Measurements from ENCODE around the gene ANKIB1.
"Not testable (repeated sequence)": the region's sequence is repeated elsewhere in the genome, so short reads cannot be mapped to it uniquely, and the experiment has no call there.

Gene ANKIB1

DNA sequence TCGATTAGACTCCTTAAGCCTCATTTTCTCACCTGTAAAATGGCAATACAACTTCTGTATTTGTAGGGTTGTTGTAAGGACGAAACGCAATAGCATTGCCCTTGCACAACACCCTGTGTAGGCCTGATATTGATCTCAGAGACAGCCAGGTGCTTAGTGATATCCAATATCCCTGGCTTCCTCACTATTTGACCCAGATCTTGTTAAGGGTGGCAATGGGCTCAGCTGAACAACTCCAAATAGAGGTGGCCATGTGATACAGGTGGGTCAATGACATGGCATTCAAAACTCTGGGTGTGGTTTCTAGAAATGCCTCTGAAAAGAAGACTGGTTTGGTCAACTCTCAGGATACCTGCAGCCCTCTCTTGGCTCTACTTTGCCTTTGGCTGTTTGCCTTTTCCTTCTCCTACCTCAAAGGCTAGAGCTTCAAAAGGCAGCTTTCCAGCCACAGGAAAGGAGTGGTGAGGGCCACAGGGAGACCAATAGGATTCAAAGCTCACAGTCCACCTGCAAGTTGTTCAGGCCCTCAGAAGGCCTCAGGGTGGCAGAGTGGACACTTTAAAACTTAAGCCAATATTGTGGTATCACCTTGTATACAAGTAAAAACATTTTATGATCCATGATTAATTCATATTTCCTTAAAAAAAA lies 186.6 kb downstream of the ANKIB1 start:
- Mint-ChIP-seq H3K4me3 (no peak overlapping the region), H3K36me3 (no peaks in the 10 kb centered on the region), H3K9me3 (no peaks in the 10 kb centered on the region)

DNA sequence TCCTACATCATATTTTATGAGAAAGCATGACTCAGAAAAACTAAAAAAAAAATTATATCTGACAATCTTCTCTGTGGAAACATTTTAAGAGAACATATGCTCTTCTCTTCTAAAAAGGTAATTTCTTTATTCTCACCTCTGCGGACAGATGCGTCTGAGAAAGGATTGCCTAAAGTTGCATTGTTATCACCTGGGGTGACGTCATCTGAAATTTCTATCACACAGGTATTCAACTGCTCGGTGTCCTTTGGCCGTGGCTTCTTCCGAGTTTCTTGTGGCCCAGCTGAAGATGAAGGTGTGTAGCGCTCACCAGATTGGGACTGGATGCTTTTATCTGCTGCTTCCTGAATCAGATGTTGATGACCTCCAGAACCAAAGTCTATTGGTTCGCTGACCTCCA lies 187.2 kb downstream of the ANKIB1 start:
- Mint-ChIP-seq H3K27ac (no peak overlapping the region), H3K36me3 (no peaks in the 10 kb centered on the region), H3K27me3 (no peaks in the 10 kb centered on the region), H3K4me3 (no peak overlapping the region), H3K9me3 (no peaks in the 10 kb centered on the region), H3K4me1 (no peaks in the 10 kb centered on the region)

More for the DNA sequence above, 186.6 kb downstream of the ANKIB1 start:
- no peaks in the 10 kb centered on the region for H3K27me3 Mint-ChIP-seq
- H3K27ac Mint-ChIP-seq = no peak overlapping the region
- no peaks in the 10 kb centered on the region for H3K4me1 Mint-ChIP-seq

DNA sequence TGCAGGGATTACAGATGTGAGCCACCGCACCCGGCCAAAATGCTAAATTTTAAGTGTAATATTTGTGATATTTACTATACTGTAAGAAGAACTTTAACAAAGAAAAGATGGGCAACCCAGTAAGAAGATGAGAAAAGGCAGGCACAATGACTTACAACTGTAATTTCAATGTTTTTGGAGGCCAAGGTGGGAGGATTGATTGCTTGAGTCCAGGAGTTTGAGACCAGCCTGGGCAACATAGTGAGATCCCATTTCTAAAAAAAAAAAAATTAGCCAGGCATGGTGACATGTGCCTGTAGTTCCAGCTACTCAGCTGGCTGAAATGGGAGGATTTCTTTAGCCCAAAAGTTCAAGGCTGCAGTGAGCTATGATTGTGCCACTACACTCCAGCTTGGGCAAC lies 189.8 kb downstream of the ANKIB1 start:
- no peaks in the 10 kb centered on the region for H3K9me3 Mint-ChIP-seq
- no peak overlapping the region for H3K27ac Mint-ChIP-seq
- H3K27me3 Mint-ChIP-seq = no peaks in the 10 kb centered on the region
- no peak overlapping the region for H3K4me3 Mint-ChIP-seq
- H3K36me3 Mint-ChIP-seq = no peaks in the 10 kb centered on the region
- no peaks in the 10 kb centered on the region for H3K4me1 Mint-ChIP-seq

DNA sequence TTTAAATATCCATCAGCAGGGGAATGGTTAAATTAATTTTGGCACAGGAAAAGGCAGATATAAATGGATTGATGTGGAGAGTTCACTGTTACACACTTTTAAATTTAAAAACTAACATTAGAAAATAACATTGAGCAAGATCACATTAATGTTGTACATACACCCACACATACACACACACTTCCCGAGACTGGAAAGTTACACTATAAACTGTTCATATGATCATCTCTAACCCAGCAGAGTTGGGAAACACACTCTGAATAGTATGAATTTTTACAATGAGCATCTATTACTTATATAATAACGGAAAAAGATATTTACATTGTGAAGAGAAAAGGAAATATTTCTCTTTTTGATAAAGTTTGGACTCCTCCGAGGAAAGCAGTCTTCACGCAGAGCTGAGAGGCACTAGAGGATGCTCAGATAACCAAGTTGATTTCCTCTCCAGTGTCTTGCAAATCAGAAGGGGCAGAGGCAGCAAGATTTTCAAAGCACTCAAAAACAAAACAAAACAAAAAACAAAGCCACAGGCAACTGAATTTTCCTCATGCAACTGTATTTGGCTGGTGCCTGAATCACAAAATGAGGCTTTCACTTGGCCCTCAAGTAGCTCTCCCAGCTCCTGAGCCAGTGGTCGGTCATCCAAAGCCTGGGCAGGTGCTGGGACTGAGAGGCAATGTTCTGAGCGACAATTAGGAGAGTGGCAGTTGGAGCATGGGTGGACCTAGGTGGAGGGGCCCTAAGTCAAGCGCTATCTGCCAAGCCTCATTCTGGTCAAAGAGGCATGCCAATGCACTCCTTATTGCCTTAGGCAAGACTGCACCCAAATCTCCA lies 191.1 kb downstream of the ANKIB1 start:
- Mint-ChIP-seq H3K4me3 (no peak overlapping the region), H3K4me1 (no peaks in the 10 kb centered on the region), H3K27ac (no peak overlapping the region), H3K9me3 (no peaks in the 10 kb centered on the region), H3K27me3 (no peaks in the 10 kb centered on the region), H3K36me3 (no peaks in the 10 kb centered on the region)

DNA sequence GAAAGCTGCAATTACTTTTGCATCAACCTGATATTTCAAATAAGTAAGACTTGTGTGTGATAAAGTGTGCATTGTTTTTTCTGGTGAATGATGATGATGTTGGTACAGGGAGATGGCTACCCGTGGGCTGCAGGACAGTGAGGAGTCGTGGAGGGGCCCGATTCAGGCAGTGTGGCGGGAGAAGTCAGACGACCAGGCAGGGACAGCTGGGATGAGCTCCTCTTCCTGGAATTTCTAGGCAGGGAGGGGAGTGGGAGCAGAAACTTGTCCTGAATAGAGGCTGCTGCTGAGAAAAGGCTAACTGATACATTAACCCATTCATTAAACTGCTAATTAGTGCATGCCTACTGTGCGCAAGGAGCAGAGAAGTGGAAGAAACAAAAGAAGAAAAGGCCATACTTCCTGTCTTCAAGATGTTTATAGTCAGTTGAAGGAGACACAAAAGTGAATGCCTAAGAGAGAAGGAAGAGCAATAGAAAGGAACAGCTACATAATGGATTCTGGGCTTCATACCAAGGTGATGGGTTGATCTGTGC lies 192.2 kb downstream of the ANKIB1 start:
- Mint-ChIP-seq H3K4me1 (no peaks in the 10 kb centered on the region), H3K4me3 (no peak overlapping the region), H3K27me3 (no peaks in the 10 kb centered on the region), H3K27ac (no peak overlapping the region), H3K9me3 (no peaks in the 10 kb centered on the region), H3K36me3 (no peaks in the 10 kb centered on the region)

DNA sequence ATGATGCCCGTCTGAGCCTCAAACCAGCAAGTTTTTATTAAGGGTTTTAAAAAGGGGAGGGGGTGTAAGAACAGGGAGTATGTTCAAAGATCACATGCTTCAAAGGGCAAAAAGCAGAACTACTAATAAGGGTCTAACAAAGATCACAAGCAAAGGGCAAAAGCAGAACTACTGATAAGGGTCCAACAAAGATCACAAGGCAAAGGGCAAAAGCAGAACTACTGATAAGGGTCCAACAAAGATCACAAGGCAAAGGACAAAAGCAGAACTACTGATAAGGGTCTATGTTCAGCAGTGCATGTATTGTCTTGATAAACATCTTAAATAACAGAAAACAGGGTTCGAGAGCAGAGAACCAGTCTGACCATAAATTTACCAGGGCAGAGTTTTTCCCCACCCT lies 196.9 kb downstream of the ANKIB1 start:
- H3K36me3 Mint-ChIP-seq, H3K4me3 Mint-ChIP-seq, H3K9me3 Mint-ChIP-seq, H3K27me3 Mint-ChIP-seq: not testable (repeated sequence)
- Mint-ChIP-seq H3K27ac (peak overlapping the region; percentile 10), H3K4me1 (peaks cover 17% of the 10 kb centered on the region)

DNA sequence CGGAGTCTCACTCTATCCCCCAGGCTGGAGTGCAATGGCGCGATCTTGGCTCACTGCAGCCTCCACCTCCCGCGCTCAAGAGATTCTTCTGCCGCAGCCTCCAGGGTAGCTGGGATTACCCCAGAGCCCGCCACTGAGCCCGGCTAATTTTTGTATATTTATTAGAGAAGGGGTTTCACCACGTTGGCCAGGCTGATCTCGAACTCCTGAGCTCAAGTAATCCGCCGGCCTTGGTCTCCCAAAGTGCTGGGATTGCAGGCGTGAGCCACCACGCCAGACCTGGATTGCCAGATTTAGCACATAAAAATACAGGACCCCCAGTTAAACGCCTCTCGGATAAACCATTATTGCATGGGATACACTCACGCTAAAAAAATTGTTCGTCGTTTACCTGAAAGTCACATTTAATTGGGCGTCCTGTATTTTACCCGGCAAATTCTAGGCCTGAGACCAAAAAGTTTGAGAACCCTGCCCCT lies 201.1 kb downstream of the ANKIB1 start:
- no peaks in the 10 kb centered on the region for H3K36me3 Mint-ChIP-seq
- no peaks in the 10 kb centered on the region for H3K9me3 Mint-ChIP-seq
- H3K4me3 Mint-ChIP-seq = peak overlapping the region; percentile 87
- H3K27ac Mint-ChIP-seq = peak overlapping the region; percentile 96
- H3K4me1 Mint-ChIP-seq = peaks cover 22% of the 10 kb centered on the region
- H3K27me3 Mint-ChIP-seq = no peaks in the 10 kb centered on the region

DNA sequence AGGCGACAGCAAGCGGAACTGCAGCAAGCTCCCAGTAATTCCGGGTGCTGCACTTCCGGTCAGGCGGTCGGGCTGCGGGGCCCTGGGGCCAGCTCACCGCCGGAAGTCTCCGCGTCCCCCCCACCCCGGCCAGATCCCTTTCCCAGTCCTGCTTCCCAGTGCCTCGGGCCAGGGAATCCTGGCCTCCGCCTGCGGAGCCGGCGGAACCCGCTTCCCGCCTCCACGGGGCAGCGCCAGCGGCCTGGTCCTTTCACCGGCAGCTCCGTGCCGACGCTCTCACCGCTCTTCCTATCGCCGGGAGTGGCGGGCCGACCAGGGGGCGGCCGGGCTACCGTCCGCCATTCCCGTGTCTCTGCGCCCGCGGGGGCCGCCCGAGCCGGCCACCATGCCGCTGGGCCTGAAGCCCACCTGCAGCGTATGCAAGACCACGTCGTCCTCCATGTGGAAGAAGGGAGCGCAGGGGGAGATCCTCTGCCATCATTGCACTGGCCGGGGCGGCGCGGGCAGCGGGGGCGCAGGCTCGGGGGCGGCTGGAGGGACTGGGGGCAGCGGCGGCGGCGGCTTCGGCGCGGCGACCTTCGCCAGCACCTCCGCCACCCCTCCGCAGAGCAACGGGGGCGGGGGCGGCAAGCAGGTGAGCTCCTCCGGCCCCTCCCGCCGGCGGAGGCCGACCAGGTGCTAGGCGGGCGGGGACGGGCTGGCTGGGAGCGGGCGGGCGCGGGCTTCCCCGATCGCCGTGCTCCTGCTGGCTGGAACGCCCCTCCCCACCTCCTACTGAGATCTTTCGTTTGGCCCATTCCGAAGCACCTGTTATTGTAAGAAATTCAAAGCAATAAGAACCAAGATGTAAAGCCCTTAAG lies 201.8 kb downstream of the ANKIB1 start, which contains the start of gene GATAD1:
GATAD1 (plus strand) TSS at position 138 of the 860 bp plus-strand sequence; CDS start at position 386, 248 bp downstream.
- peak within 1 kb of the TSS; percentile 98 for H3K27ac Mint-ChIP-seq
- H3K4me3 Mint-ChIP-seq = peak within 1 kb of the TSS; percentile 96
- peaks cover 22% of the 10 kb centered on the region for H3K4me1 Mint-ChIP-seq
- H3K36me3 Mint-ChIP-seq = no peaks in the 10 kb centered on the region
- no peaks in the 10 kb centered on the region for H3K9me3 Mint-ChIP-seq
- no peaks in the 10 kb centered on the region for H3K27me3 Mint-ChIP-seq

DNA sequence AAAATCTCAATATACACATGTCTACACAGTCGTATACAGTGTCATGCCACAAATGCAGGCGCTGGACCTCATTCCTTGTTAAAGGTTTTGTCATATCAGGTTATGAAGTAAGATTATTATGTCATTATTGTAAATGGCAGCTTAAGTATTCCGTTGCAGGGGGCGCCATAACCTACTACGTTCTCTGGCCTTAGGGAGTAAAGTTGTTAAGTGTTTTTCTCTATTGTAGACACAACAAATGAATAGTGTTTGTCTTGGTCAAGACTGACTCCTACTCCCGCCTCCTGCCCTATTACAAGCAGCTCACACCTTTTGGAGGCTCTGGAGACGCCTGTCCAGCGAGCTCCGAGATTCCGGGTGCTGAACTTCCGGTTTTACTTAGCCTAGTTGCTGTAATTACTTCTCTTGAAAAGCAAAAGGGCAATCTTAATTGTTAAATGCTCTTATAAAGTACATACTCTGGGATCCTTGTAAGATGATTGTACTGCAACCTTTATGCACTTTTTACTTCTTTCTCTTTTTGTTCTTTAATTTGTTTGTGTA lies 202.5 kb downstream of the ANKIB1 start:
- H3K27me3 Mint-ChIP-seq = no peaks in the 10 kb centered on the region
- H3K9me3 Mint-ChIP-seq = no peaks in the 10 kb centered on the region
- H3K4me3 Mint-ChIP-seq = peak overlapping the region; percentile 96
- peak overlapping the region; percentile 98 for H3K27ac Mint-ChIP-seq
- peaks cover 22% of the 10 kb centered on the region for H3K4me1 Mint-ChIP-seq
- peaks cover 2% of the 10 kb centered on the region for H3K36me3 Mint-ChIP-seq

All from activated naive CD4-positive, alpha-beta T cell treated with anti-CD3 and anti-CD28 coated beads, Interleukin-2, amount 50 U/mL, for 24 hours (primary cell).